AG04449 (cell line): ENCODE measurements around the gene KLHL29.

ENCODE experiments used
- CTCF ChIA-PET: fragments of 350-600 bp; formaldehyde crosslinking; extraction: SDS; loops from one replicate; lab custom pipeline; 2021; ENCODE audit warnings: antibody characterized with exemption; lab: Yijun Ruan, JAX
- POLR2A ChIA-PET: fragments of 400-600, 350-600 bp; formaldehyde crosslinking; extraction: SDS; loops from one replicate; lab custom pipeline; 2020; ENCODE audit warnings: antibody characterized with exemption, inconsistent platforms; lab: Yijun Ruan, JAX
- DNase-seq: peaks from one replicate; pipeline ENCODE4 v3.0.0-alpha.2; 2010; ENCODE audit warnings: low read depth, low spot score
- H3K4me3 ChIP-seq: 2 replicates; pipeline ENCODE4 v1.5.1; 2011; ENCODE audit warnings: low read depth, mild to moderate bottlenecking, control low read depth, low read length
- CTCF ChIP-seq: IDR thresholded peaks from one replicate; pipeline ENCODE4 v1.5.1; 2011; ENCODE audit warnings: mild to moderate bottlenecking, moderate library complexity, low read length, control low read depth, inconsistent platforms; ENCODE audit not compliant: insufficient read depth; ENCODE audit errors: missing control alignments

The KLHL29 gene

GRCh38 chr2:23521060-23521459, 136.1 kb downstream of the KLHL29 start:
- H3K4me3 ChIP-seq: no peak overlapping the region
- no peak for TF ChIP-seq CTCF
- POLR2A ChIA-PET: no interaction called here
- CTCF ChIA-PET: interaction anchor here (1.3 kb wide), 1 partner anchor 16 kb away, joined by 3 read pairs; no protein-coding TSS in a partner anchor
- no peak for DNase-seq

GRCh38 chr2:23522726-23523372, 137.9 kb downstream of the KLHL29 start:
- DNase-seq: no peak
- POLR2A ChIA-PET: no interaction called here
- no peak for TF ChIP-seq CTCF
- CTCF ChIA-PET: interaction anchor here (1.4 kb wide), 1 partner anchor 62 kb away, joined by 4 read pairs; no protein-coding TSS in a partner anchor
- H3K4me3 ChIP-seq: no peak overlapping the region

- POLR2A ChIA-PET: no interaction called here
- no peak for DNase-seq
- no peak overlapping the region for H3K4me3 ChIP-seq
- CTCF ChIA-PET: interaction anchor here (0.8 to 1.4 kb wide), 2 partner anchors 40 to 63 kb away, joined by 3 to 4 read pairs; no protein-coding TSS in a partner anchor
- no peak for TF ChIP-seq CTCF
Observed at GRCh38 chr2:23523373-23524260, 138.6 kb downstream of the KLHL29 start.

- no peak for TF ChIP-seq CTCF
- H3K4me3 ChIP-seq: no peak overlapping the region
- ChIA-PET POLR2A (no interaction called here), CTCF (interaction anchor here (0.8 to 1.4 kb wide), 2 partner anchors 39 to 63 kb away, joined by 3 to 4 read pairs; no protein-coding TSS in a partner anchor)
- DNase-seq: no peak
Observed at GRCh38 chr2:23524261-23524706, 139.3 kb downstream of the KLHL29 start.

- ChIA-PET CTCF (interaction anchor here (0.9 to 1.1 kb wide), 2 partner anchors 15 to 326 kb away, joined by 3 read pairs; no protein-coding TSS in a partner anchor), POLR2A (no interaction called here)
- no peak for TF ChIP-seq CTCF
- H3K4me3 ChIP-seq: no peak overlapping the region
- no peak for DNase-seq
Observed at GRCh38 chr2:23525137-23525765, 140.3 kb downstream of the KLHL29 start.
